Measurements from ENCODE around the gene ECPAS.
"Not testable (repeated sequence)": the region's sequence is repeated elsewhere in the genome, so short reads cannot be mapped to it uniquely, and the experiment has no call there.

The ECPAS gene

DNA sequence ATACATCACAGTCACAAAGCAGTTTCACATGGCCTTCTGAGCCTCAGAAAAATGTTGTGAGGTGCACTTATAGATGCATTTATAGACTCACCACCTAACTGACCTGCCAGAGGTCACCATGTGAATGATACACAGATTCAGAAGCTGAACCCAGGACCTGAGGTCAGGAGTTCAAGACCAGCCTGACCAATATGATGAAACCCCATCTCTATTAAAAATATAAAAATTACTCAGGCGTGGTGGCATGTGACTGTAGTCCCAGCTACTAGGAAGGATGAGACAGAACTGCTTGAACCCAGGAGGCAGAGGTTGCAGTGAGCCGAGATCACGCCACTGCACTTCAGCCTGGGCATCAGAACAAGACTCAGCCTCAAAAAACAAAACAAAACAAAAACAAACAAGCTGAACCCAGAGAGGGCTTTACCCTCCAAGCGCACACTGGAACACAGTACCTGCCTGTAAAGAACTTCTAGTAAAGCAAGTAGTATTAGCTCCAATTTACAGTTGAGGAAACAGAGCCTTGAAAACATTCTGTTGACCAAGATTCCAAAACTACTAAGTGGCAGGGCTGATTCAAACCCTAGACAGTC, 16.3 kb downstream of the ECPAS start:
- no peak for DNase-seq (ENCODE audit: low spot score)

DNA sequence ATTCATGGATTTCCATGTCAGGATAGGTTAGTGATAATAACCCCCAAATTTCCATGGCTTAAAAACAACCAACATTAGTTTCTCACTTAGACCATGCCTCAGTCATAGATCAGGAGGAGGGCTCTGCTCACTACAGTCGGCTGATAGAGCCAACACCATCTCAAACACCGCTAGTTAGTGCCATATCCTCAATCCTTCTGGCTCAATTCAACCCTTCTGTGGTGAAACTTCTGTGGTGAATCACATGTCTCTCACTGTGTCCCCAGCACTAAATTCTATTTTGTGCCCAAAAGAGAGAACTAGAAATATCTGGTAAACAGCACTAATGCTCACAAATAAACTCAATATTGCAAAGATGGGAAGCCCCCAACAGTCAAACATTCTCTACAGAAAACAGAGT, 21.1 kb downstream of the ECPAS start:
- DNase-seq (ENCODE audit: low spot score) = no peak

DNA sequence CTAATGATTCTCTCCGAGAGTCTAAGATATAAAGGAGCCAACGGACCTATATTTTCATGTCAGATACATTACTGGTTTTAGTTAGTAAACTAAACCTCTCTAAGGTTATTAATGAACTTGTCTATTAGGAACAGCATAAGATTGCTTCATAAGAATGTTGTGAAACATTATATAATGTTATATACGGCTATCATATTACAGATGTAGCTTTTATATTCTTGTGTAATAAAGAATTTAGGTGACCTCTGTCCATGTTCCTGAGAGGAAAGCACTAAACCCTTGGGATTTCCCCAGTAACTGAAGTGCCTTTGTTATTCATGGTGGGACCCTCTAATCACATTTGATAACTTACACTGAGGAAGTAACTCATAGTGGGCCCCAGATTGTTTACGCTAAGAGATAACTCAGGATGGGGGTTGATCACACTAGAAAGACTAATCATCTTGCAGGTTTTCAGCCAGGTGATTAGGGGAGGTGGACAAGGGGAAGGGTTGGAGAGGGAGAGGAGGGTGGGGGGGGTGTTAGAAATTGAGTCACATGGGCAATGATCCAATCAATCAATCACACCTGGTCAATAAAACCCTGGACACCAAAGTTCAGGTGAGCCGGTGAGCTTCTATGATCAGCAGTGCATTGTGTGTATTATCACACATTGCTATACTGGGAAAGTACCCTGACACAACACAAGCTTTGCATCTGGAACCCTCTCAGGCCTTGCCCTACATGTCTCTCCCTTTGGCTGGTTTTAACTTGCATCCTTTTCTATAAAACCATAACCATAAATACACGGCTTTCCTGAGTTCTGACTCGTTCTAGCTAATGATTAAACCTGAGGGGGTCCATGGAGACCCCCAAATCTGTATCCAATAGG, 25.8 kb downstream of the ECPAS start:
- no peak for DNase-seq (ENCODE audit: low spot score)

DNA sequence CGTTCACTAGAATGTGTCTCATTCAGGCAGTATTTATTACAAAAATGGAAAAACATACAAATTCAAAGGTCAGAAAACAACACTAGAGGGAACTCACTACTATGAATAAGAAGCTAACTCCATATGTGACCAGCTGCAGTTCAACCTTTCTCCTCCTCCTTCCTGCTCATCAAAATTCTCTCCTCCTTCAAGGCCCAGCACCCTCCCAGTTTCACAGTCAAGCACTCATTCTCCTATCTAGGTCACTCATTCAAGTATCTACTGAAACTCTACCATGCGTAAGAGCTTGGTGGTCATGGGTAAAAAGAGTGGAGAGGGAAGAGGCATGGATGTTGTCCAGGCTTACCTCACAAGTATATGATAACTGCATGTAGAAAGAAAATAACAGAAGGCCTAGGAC, 27.7 kb downstream of the ECPAS start:
- no peak for DNase-seq (ENCODE audit: low spot score)

DNA sequence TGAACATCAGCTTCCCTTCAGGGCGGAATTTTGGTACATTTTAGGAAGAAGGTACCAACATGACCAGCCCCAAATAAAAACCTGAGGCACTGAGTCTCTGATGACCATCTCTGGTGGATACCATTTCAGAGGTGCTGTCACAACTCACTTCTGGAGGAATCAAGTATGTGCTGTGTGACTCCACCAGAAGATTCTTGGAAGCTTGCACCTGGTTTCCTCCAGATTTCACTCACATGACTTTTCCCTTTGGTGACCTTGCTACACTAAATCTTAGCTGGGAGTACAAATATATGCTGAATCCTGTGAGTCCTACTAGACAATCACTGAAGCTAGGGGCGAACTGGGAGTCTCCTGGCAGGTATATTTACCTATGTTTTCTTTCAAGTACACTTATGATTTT, 28.5 kb downstream of the ECPAS start:
- DNase-seq (ENCODE audit: low spot score) = no peak

DNA sequence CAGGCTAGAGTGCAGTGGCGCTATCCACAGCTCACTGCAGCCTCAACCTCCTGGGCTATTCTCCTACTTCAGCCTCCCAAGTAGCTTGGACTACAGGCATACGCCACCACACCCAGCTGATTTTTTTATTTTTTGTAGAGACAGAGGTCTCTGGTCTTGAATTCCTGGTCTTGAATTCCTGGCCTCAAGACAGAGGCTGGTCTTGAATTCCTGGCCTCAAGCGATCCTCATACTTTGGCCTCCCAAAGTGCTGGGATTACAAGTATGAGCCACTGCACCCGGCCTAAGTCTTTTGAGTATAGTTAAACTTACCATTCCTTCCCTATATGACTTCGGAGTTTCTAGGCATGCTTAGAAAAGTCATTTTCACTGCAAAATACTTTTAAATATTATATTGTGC, 29.4 kb downstream of the ECPAS start:
- no peak for DNase-seq (ENCODE audit: low spot score)

DNA sequence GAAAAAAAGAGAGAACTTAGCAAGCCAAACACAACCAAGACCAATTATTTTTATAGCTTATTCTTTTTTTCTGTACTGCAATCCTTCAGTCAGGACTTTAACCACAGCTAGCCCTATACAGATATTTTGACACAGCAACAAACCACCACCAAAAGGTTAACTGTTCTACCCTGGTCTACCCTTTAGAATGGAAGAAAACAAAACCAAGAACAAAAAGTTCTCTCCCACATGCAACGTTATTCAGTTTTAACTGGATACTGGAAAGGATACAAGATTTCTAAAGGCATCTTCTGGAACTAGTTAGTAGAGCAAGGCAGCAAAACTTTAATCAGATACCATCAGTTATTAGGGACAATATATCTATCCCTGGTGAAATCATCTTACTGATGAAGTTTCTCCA, 32.6 kb downstream of the ECPAS start:
- DNase-seq (ENCODE audit: low spot score) = no peak

DNA sequence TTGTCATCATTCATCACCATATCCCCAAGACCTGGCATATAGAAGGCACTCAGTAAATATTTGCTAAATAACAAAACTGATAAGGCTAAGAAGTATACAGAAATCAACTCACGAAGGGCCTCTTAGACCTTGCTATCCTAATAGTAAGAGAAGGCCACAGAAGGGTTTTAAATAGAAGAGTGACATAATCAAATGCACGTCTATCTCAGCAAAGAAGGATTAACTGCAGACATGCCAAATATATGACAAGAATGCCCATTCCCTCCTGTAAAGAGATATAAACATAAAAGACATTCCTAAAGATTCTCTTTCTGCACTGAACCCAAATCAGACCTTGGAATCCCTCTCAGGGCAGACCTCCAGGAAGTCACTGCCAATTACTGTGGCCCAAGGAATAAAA, 34.1 kb downstream of the ECPAS start:
- no peak for DNase-seq (ENCODE audit: low spot score)

DNA sequence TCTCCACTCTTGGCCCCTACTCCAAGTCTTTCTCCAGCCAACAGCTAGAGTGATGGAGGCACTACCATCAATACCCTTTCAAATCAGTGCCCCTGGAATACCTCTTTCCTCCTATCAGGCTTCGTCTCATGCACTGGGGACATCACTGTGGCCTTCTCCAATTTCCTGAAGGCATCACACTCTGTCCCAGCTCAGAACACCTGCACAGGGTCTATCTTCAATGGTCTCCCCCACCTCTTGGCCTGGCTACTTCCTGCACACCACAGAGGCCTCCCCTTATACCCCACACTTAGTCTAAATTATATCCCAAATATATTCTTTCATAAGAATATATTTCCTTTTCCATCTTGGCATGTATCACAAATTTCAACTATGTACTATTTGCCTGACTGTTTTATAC, 34.5 kb downstream of the ECPAS start:
- no peak for DNase-seq (ENCODE audit: low spot score)

DNA sequence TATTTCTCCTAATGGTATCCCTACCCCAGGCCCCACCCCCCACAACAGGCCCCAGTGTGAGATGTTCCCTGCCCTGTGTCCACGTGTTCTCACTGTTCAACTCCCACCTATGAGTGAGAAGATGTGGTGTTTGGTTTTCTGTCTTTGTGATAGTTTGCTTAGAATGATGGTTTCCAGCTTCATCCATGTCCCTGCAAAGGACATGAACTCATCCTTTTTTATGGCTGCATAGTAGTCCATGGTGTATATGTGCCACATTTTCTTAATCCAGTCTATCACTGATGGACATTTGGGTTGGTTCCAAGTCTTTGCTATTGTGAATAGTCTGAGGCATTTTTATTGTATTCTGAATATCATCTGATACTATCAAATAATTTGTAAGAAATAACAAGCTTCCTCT, 38.4 kb downstream of the ECPAS start:
- not testable (repeated sequence) for DNase-seq (ENCODE audit: low spot score)

DNA sequence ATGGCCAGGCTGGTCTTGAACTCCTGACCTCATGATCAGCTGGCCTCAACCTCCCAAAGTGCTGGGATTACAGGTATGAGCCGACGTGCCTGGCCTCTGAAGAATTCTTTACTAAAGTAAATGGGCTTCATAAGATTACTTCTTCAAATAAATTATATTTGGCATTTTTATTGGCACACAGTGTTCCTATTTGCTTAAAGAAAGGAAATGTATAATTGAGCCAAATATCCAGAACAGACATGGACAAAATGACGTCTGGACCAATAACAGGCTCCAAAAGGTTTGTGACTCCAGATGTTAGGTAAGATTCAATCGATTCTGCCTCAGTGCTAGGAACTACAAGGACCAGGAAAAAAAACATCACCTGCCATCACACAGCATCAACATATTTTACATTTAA, 40.7 kb downstream of the ECPAS start:
- DNase-seq (ENCODE audit: low spot score) = no peak

DNA sequence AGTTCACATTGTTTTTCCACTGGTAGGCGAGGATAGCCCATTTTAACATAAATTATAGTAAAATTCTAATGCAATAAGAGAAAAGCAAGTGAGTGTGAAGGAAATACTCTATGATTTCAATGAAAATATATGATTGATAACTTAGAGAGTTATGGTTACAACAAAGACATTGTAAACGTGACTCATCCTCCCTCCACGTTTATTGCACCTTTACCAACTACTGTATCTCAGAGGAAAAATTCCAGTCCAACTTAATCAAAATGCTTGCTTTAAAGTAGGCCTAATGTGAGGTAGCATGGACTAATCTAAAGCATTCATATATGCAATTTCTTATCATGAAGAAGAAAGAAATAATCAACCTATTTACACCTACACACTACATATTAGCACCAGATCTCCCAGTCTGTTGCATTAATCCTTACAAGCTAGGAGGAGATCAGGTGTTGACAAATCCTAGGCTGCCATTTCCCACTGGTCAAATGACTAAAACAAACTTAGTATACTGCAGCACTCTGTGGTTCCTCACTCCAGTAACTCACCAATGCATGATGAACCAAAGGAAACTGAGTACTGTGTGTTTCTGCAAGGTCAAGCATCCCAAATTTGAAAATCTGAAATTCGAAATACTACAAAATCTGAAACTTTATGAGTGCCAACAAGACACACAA, 41.7 kb downstream of the ECPAS start:
- no peak for DNase-seq (ENCODE audit: low spot score)

DNA sequence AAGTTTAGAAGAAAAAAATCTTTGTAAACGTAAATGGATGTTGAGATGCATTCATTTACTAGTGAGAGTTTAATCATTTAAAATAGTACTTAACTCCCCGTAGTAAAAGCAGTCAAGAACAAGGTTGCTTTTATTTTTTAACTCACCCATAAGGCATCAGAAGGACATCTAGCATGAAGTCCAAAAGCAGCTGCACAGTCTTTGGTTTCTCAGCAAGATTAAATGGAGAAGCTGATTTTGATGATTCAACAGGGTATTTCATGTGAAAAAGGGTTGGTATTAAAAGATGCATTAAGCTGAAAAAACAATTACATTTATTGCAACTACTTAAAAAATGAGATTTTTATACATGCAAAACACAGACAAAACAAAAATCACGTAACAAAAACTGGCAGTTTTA, 44.0 kb downstream of the ECPAS start:
- no peak for DNase-seq (ENCODE audit: low spot score)

DNA sequence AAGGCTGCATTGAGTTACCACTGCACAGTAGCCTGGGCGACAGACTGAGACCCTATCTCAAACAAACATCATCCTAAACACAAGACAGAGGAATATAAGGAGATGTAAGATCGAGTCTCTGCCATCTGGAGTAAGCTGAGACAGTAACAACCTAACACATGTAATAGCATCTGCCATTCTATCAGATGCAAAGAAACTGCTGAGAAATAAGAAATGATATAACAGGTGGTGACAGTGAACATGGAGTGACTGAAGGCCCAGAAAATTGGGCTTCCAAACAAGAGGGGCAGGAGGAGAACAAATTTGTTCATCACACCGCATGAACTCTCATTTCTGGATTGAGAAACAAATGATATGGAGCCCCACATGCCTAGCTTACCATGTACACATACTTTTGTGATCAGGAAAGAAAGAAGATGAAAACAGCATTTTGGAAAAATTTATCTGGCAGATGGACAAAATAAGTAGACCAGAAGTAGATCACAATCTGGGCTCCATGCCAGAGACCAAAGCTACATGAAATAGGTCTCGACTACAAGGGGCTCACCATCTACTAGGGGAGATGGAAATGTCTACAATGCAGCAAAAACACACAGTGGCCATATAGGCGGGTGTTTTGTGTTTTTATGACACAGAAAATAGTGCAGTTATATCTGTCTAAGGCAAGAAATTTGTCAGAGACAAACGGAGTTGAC, 45.5 kb downstream of the ECPAS start:
- no peak for DNase-seq (ENCODE audit: low spot score)

DNA sequence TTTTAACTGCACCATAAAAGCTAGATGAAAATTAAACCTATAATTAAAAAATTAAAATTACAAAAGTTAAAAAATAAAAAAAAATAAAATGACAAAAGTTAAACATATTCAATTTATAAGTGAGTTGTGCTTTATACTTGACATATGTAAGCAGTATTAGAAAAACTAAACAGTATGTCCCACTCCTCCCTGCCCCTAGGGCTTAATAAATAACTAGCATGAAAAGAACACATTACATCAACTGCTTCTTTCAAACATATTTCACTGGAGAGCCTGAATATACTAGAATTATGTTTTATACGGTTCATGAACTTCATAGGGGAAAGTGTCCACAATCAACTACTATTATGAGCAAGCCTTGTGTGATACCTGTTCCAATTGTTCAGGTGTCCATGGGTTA, 47.6 kb downstream of the ECPAS start:
- no peak for DNase-seq (ENCODE audit: low spot score)

DNA sequence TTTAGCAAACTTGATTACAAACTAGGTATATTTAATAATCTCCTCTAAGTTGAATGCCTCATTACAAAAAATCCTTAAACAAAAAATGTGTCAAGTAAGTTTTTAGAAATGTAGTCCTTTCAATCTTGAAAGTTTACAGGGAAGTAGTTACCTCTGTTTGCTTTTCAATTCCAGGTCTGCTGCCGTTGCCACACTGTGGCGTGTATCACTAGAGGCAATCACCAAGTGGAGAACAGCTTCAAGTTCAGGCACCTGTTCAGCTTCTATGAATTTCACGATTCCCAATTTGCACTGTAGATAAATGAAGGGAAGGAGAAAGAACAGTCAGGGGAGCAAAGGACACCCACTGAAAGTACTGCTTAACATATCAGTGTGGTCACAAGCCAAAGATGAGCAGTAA, 51.1 kb downstream of the ECPAS start:
- DNase-seq (ENCODE audit: low spot score) = no peak

DNA sequence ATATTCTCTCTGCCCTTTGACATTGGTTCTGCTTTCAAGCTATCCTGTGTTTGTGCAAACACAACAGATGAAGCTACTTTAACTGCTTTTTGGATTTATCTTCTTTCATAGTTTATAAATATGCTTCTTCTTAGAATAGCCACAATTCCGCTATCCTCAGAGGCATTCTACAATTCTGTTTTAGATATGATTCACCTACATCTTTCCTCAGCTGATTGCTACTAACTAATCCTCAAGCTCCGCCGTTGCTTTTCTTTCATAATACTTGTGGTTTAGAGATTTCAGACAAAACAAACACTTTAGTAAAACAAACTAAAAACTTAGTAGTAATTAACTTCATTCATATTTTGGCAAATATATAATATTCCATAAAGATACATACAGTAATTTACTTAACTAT, 52.5 kb downstream of the ECPAS start:
- DNase-seq (ENCODE audit: low spot score) = no peak

DNA sequence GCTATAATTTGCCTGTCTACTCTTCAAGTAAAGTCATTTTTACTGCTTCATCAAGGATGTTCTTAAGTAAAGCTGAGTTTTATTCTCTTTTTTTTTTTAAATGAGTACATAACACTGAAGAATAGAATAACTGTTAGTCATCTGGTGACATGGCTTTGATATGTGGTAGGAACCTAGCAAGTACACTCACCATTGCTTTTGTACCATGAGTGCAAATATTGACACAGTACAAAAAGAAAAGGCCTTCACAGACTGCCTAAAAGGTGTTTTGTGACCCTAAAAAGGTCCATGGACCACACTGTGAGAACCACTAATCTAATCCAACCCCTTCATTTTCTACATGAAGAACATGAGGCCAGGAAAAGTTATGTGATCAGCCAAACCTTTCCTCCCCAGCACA, 55.0 kb downstream of the ECPAS start:
- no peak for DNase-seq (ENCODE audit: low spot score)

DNA sequence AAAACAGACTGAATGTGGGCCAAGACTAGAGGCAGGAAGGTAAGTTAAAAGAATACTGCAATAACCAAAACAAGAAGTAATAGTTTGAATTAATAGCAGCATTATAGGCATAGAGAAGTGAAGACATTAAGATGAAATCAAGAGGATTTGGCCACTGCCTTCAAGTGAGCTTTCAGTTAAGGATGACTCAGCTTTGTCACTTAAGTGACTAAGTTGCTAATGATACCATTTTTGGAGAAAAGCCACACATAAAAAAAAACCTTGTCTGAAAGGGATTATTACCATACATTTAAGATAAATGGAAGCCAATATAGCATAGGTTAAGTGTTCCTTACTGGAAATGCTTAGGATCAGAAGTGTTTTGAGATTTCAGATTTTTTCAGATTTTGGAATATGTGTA, 57.0 kb downstream of the ECPAS start:
- no peak for DNase-seq (ENCODE audit: low spot score)

DNA sequence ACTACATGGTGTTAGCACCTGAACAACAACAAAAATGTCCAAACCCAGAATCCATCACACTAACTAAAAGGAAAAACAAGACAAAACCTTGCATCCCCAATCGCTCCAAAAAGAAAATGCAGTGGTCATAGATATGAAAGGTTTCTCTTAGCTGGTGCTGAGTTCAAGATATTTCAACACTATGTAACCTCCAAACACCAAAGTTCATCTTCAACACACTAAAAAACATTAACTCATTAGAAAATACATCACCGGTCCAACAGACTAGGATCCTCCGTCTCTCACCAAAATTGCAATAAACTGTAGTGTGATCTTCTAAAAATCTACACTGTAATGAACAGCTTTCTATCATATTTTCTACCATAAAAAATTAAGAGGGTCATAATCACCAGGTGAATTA, 60.8 kb downstream of the ECPAS start:
- no peak for DNase-seq (ENCODE audit: low spot score)

DNA sequence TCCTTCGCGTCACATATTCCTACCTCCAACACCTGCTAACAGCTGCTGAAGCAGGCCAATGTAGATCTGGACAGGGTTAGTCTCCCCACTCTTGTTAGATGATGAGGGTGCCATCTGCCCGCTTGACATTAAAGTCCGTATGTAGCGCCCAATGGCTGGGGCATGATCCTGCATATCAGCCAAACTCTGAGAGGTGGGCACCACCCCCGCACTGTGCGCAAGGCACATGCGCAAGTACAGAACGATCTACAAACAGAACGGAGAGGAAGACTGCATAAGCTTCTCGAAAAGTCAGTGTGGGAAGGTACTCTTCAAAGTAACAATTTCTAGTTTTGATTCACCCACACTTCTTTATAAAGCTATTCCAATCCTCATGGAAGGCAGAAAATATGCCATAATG, 69.8 kb downstream of the ECPAS start:
- DNase-seq (ENCODE audit: low spot score) = no peak

DNA sequence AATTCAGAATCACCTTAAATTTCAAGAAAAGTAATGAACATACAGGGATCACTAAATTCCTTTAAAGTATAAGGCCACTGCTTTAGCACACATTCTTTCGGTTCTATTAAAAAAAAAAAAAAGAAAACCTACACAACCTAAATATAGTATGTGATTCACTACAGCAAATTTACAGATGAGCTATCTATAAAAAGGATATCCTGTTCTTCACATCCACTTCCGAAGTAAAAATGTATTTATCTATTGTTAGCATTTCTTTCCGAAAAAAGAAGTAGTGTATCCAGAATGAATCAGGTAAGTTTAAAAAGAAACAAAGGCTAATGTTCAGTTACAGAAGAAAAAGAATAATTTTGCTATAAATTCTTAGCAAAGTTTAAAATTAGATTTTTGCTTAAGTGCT, 70.2 kb downstream of the ECPAS start:
- DNase-seq (ENCODE audit: low spot score) = no peak

DNA sequence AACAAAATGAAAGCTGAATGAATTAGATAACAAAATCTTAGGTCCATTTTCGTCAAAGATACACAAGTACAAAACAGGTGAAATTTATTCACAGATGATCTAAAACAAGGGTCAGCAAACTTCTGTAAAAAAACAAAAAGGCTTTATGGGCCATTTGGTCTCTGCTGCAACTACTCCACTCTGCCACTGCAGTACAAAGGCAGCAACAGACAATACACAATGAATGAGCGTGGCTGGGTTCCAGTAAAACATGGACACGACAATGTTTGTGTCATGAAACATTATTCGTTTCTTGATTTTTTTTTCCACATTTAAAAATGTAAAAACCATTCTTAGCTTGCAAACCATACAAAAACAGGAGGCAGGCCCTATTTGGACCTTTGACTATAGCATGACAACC, 71.9 kb downstream of the ECPAS start:
- DNase-seq (ENCODE audit: low spot score) = no peak
